Testis (tissue), 3 donors: ENCODE measurements around the gene KRTAP9-8. TPM values are rescaled to one million over a fixed set of nuclear protein-coding genes. Genes with fewer than 3 reads are reported as not detected.
"Not testable (repeated sequence)": the region's sequence is repeated elsewhere in the genome, so short reads cannot be mapped to it uniquely, and the experiment has no call there.

Experiments used
- DNase-seq: peaks from one replicate; pipeline ENCODE4 v3.0.0-alpha.2; 2019
- H3K27ac ChIP-seq, 2 donors: fragments of 200-600 bp; sonication (generic); one replicate each; pipeline ENCODE4 v1.5.1; 2019
- H3K27me3 ChIP-seq: fragments of 200-600 bp; sonication (generic); one replicate; pipeline ENCODE4 v1.5.1; 2019
- H3K36me3 ChIP-seq: fragments of 200-600 bp; sonication (generic); one replicate; pipeline ENCODE4 v1.5.1; 2017; ENCODE audit warnings: low read depth; ENCODE audit errors: missing control alignments
- H3K4me1 ChIP-seq: fragments of 200-600 bp; sonication (generic); one replicate; pipeline ENCODE4 v1.5.1; 2019
- H3K4me3 ChIP-seq, 2 donors: fragments of 200-600 bp; sonication (generic); one replicate each; pipeline ENCODE4 v1.5.1; 2017 to 2019
- H3K9me3 ChIP-seq: fragments of 200-600 bp; sonication (generic); one replicate; pipeline ENCODE4 v1.5.1; 2017
- CTCF ChIP-seq, 3 experiments: fragments of 450-650 bp in 2 of 3; fragments of 200-600 bp in 1 of 3; sonication (generic) in 1 of 3; IDR thresholded peaks; one replicate each; pipeline ENCODE4 v1.5.1; 2016 to 2019; ENCODE audit warnings: antibody characterized with exemption in 3 of 3, mild to moderate bottlenecking in 2 of 3, moderate library complexity in 1 of 3
- POLR2A ChIP-seq: fragments of 450-650 bp; IDR thresholded peaks from one replicate; pipeline ENCODE4 v1.6.1; 2017; ENCODE audit warnings: antibody characterized with exemption, mild to moderate bottlenecking, moderate library complexity
- WGBS, 2 donors: methylation state at CpG; one replicate each; pipeline ENCODE4 v1.1.5; 2018; 5-methylcytosine and 5-hydroxymethylcytosine counted together
- intact Hi-C: fragments of 100-400 bp; cut with DNase I; formaldehyde crosslinking; loops from one replicate; pipeline ENCODE4 v1.15.1; 2023; ENCODE audit warnings: low total_unique reads
- polyA plus RNA-seq: library from polyadenylated mRNA; stranded (reverse); fragments of 350-450 nt; fragmentation: Illumina TruSeq; extraction: RNeasy Lipid Tissue Mini Kit (QIAGEN cat#74804); gene quantifications from one replicate; pipeline ENCODE4 v1.2.3, GENCODE V29; 2014; ENCODE audit warnings: low read depth, low replicate concordance; ENCODE audit not compliant: insufficient read depth
- total RNA-seq, 2 donors: library from RNA; depleted of rRNA; stranded (reverse); fragments of >200 nt; gene quantifications; one replicate each; pipeline ENCODE4 v1.2.3, GENCODE V29; 2016

KRTAP9-8 gene
- total and polyA plus RNA-seq, 3 donors from 2014 or later = not detected

GRCh38 chr17:41271858-41272257 lies 34.1 kb downstream of the KRTAP9-8 start:
- Histone ChIP-seq H3K9me3 (no peaks in the 10 kb centered on the region), H3K27ac (no peak overlapping the region), H3K4me1 (no peaks in the 10 kb centered on the region), H3K36me3 (no peaks in the 10 kb centered on the region), H3K4me3 (no peak overlapping the region), H3K27me3 (no peaks in the 10 kb centered on the region)
- DNase-seq = no peak
- WGBS, 2 donors = no CpG with 5 or more reads among the region's 1 CpG
- no peak for TF ChIP-seq POLR2A
- no peak for TF ChIP-seq CTCF (IDR thresholded peaks at IDR 0.05)
- intact Hi-C loops = no loop called here

- DNase-seq, H3K9me3 ChIP-seq, intact Hi-C loops, H3K27me3 ChIP-seq, H3K27ac ChIP-seq, H3K4me1 ChIP-seq, H3K4me3 ChIP-seq, H3K36me3 ChIP-seq: not testable (repeated sequence)
- 80 to 100% methylated on average over 2 to 3 of the region's 3 CpGs for WGBS, 2 donors
Measured at GRCh38 chr17:41275648-41276190, 37.9 kb downstream of the KRTAP9-8 start, which contains the start of gene KRTAP9-7. KRTAP9-7 (plus strand) TSS chr17:41275698; CDS start chr17:41275698, 0 bp downstream.

- H3K27me3 ChIP-seq = no peaks in the 10 kb centered on the region
- TF ChIP-seq CTCF (IDR thresholded peaks at IDR 0.05) = no peak
- TF ChIP-seq POLR2A = no peak
- no peaks in the 10 kb centered on the region for H3K36me3 ChIP-seq
- no peaks in the 10 kb centered on the region for H3K4me1 ChIP-seq
- WGBS, 2 donors = 78 to 92% methylated on average over 3 of the region's 3 CpGs
- H3K9me3 ChIP-seq = no peaks in the 10 kb centered on the region
- no peak overlapping the region for H3K27ac ChIP-seq
- DNase-seq = no peak
- no peak overlapping the region for H3K4me3 ChIP-seq
- intact Hi-C loops = no loop called here
Measured at GRCh38 chr17:41278176-41278955, 40.6 kb downstream of the KRTAP9-8 start.

- Histone ChIP-seq H3K4me3 (no peak overlapping the region), H3K36me3 (no peaks in the 10 kb centered on the region), H3K4me1 (no peaks in the 10 kb centered on the region), H3K27me3 (no peaks in the 10 kb centered on the region), H3K9me3 (no peaks in the 10 kb centered on the region), H3K27ac (no peak overlapping the region)
- 53 to 57% methylated on average over 3 of the region's 3 CpGs for WGBS, 2 donors
- intact Hi-C loops = no loop called here
- no peak for DNase-seq
- no peak for TF ChIP-seq POLR2A
- TF ChIP-seq CTCF (IDR thresholded peaks at IDR 0.05) = no peak
Measured at GRCh38 chr17:41284043-41284442, 46.2 kb downstream of the KRTAP9-8 start.

- Histone ChIP-seq H3K4me1 (no peaks in the 10 kb centered on the region), H3K27me3 (no peaks in the 10 kb centered on the region), H3K9me3 (no peaks in the 10 kb centered on the region), H3K4me3 (no peak overlapping the region), H3K27ac (no peak overlapping the region), H3K36me3 (no peaks in the 10 kb centered on the region)
- no peak for TF ChIP-seq POLR2A
- WGBS, 2 donors = 61 to 62% methylated on average over 2 of the region's 2 CpGs
- intact Hi-C loops = no loop called here
- DNase-seq = no peak
Measured at GRCh38 chr17:41284546-41284945, 46.7 kb downstream of the KRTAP9-8 start.

- H3K4me1 ChIP-seq = no peaks in the 10 kb centered on the region
- DNase-seq = no peak
- 82 to 91% methylated on average over 3 of the region's 3 CpGs for WGBS, 2 donors
- no peaks in the 10 kb centered on the region for H3K36me3 ChIP-seq
- no peaks in the 10 kb centered on the region for H3K27me3 ChIP-seq
- H3K27ac ChIP-seq = no peak overlapping the region
- H3K9me3 ChIP-seq = no peaks in the 10 kb centered on the region
- no peak overlapping the region for H3K4me3 ChIP-seq
- TF ChIP-seq CTCF (IDR thresholded peaks at IDR 0.05) (no peak), POLR2A (no peak)
- intact Hi-C loops = no loop called here
Measured at GRCh38 chr17:41287050-41287449, 49.3 kb downstream of the KRTAP9-8 start.
